Panc1 (cell line): ENCODE measurements around the gene EIF5AL1. TPM values are rescaled to one million over a fixed set of nuclear protein-coding genes. Genes with fewer than 3 reads are reported as not detected.

Experiments
- ATAC-seq: fragments of 200-7000 bp; cut with Tn5 transposase; 2 replicates; pipeline ENCODE4 v1.9.1; 2020; ENCODE audit warnings: mild to moderate bottlenecking, moderate library complexity
- BruUV-seq: library from RNA; stranded (reverse); fragments of 400-500 nt; replicated peaks from 2 replicates; lab custom pipeline; 2021; lab: Mats Ljungman, UMichigan
- CTCF ChIA-PET: fragments of 300-600 bp; sonication (Branson Sonifier 250); formaldehyde crosslinking; loops from one replicate; lab custom pipeline; 2022; ENCODE audit warnings: antibody characterized with exemption; lab: Charles Lee
- POLR2A ChIA-PET: fragments of 300-600 bp; sonication (Branson Sonifier 250); formaldehyde crosslinking; loops from one replicate; lab custom pipeline; 2022; ENCODE audit warnings: antibody characterized with exemption; lab: Charles Lee
- DNase-seq: peaks from one replicate; pipeline ENCODE4 v3.0.0-alpha.2; 2010; ENCODE audit warnings: low read depth, low spot score
- H3K27ac ChIP-seq: 2 replicates; pipeline ENCODE4 v1.5.1; 2011; ENCODE audit warnings: mild to moderate bottlenecking, low read length, inconsistent platforms
- H3K27me3 ChIP-seq: fragments of 200-500 bp; sonication (Bioruptor generic); 2 replicates; pipeline ENCODE4 v1.6.0; 2014; ENCODE audit warnings: low read length, inconsistent platforms; ENCODE audit not compliant: control insufficient read depth, insufficient read depth
- H3K36me3 ChIP-seq: fragments of 200-500 bp; sonication (Bioruptor generic); 2 replicates; pipeline ENCODE4 v1.5.1; 2014; ENCODE audit warnings: inconsistent platforms, mild to moderate bottlenecking, low read length, moderate library complexity; ENCODE audit not compliant: control insufficient read depth, insufficient read depth
- H3K4me1 ChIP-seq: 2 replicates; pipeline ENCODE4 v1.5.1; 2011; ENCODE audit warnings: inconsistent platforms, mild to moderate bottlenecking, low read length, moderate library complexity; ENCODE audit not compliant: control insufficient read depth, insufficient read depth
- H3K4me3 ChIP-seq, 2 experiments: 2 replicates each; pipeline ENCODE4 v1.5.1; 2011 to 2012; ENCODE audit warnings: low read depth in 2 of 2, low read length in 2 of 2, mild to moderate bottlenecking in 2 of 2, inconsistent platforms in 1 of 2, moderate library complexity in 1 of 2
- H3K9me3 ChIP-seq: fragments of 200-500 bp; sonication (Bioruptor generic); 2 replicates; pipeline ENCODE4 v1.5.1; 2014; ENCODE audit warnings: low read depth, mild to moderate bottlenecking, inconsistent platforms, low read length, moderate library complexity; ENCODE audit not compliant: control insufficient read depth, insufficient read depth
- POLR2AphosphoS5 ChIP-seq: IDR thresholded peaks from 2 replicates; pipeline ENCODE4 v1.6.1; 2012; ENCODE audit warnings: mild to moderate bottlenecking, low read depth, low read length, moderate library complexity
- SIN3A ChIP-seq: IDR thresholded peaks from 2 replicates; pipeline ENCODE4 v1.6.1; 2012; ENCODE audit warnings: low read depth, mild to moderate bottlenecking, low read length, moderate library complexity, borderline replicate concordance; ENCODE audit not compliant: insufficient read depth
- TCF7L2 ChIP-seq: IDR thresholded peaks from 2 replicates; pipeline ENCODE4 v1.6.1; 2011; ENCODE audit warnings: mild to moderate bottlenecking, low read depth, low read length, inconsistent platforms
- in situ Hi-C: cut with HindIII; loops from 2 replicates; pipeline ENCODE4 v1.10.0; 2016; ENCODE audit warnings: low sequenced_read_pairs, low pct_unique_long_range_greater_than_20kb
- intact Hi-C: fragments of 100-400 bp; cut with micrococcal nuclease; formaldehyde crosslinking; loops from one replicate; pipeline ENCODE4 v1.10.0; 2022; ENCODE audit not compliant: unreplicated experiment
- total RNA-seq: library from RNA; stranded (reverse); gene quantifications from one replicate; pipeline ENCODE4 v1.2.1, GENCODE V29; 2021; ENCODE audit not compliant: unreplicated experiment
- TF ChIP-seq, protein P1 (sequence below): fragments of 450-650 bp; IDR thresholded peaks from 2 replicates; pipeline ENCODE4 v1.5.1; 2017; ENCODE audit warnings: mild to moderate bottlenecking
- TF ChIP-seq, protein P2 (sequence below), 2 experiments: IDR thresholded peaks; 2 replicates each; pipeline ENCODE4 v1.6.1; 2011 to 2012; ENCODE audit warnings: low read depth in 2 of 2, control low read depth in 1 of 2, low read length in 1 of 2, mild to moderate bottlenecking in 1 of 2, moderate library complexity in 1 of 2; ENCODE audit not compliant: insufficient read depth in 1 of 2

EIF5AL1 gene
- total RNA-seq, 1 experiment from 2014 or later, result 1.6 TPM

GRCh38 chr10:79494871-79495705 lies 17.2 kb upstream of the EIF5AL1 start:
- H3K36me3 ChIP-seq, result no peaks in the 10 kb centered on the region
- H3K4me1 ChIP-seq, result no peaks in the 10 kb centered on the region
- no peak for DNase-seq
- ChIA-PET CTCF (no interaction called here), POLR2A (interaction anchor here (0.6 to 0.7 kb wide), 2 partner anchors 12 to 27 kb away, joined by 3 to 6 read pairs; no protein-coding TSS in a partner anchor)
- no peak overlapping the region for H3K27ac ChIP-seq
- no peak for ATAC-seq
- in situ Hi-C loops, result no loop called here
- peaks cover 13% of the 10 kb centered on the region for H3K27me3 ChIP-seq
- no TSS peak for BruUV-seq
- H3K4me3 ChIP-seq, result no peak overlapping the region
- intact Hi-C loops, result no loop called here
- H3K9me3 ChIP-seq, result no peaks in the 10 kb centered on the region
- TF ChIP-seq SIN3A (no peak), POLR2AphosphoS5 (no peak), TCF7L2 (no peak)
- TF ChIP-seq, protein P1, sequence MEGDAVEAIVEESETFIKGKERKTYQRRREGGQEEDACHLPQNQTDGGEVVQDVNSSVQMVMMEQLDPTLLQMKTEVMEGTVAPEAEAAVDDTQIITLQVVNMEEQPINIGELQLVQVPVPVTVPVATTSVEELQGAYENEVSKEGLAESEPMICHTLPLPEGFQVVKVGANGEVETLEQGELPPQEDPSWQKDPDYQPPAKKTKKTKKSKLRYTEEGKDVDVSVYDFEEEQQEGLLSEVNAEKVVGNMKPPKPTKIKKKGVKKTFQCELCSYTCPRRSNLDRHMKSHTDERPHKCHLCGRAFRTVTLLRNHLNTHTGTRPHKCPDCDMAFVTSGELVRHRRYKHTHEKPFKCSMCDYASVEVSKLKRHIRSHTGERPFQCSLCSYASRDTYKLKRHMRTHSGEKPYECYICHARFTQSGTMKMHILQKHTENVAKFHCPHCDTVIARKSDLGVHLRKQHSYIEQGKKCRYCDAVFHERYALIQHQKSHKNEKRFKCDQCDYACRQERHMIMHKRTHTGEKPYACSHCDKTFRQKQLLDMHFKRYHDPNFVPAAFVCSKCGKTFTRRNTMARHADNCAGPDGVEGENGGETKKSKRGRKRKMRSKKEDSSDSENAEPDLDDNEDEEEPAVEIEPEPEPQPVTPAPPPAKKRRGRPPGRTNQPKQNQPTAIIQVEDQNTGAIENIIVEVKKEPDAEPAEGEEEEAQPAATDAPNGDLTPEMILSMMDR, result no peak
- TF ChIP-seq, protein P2, sequence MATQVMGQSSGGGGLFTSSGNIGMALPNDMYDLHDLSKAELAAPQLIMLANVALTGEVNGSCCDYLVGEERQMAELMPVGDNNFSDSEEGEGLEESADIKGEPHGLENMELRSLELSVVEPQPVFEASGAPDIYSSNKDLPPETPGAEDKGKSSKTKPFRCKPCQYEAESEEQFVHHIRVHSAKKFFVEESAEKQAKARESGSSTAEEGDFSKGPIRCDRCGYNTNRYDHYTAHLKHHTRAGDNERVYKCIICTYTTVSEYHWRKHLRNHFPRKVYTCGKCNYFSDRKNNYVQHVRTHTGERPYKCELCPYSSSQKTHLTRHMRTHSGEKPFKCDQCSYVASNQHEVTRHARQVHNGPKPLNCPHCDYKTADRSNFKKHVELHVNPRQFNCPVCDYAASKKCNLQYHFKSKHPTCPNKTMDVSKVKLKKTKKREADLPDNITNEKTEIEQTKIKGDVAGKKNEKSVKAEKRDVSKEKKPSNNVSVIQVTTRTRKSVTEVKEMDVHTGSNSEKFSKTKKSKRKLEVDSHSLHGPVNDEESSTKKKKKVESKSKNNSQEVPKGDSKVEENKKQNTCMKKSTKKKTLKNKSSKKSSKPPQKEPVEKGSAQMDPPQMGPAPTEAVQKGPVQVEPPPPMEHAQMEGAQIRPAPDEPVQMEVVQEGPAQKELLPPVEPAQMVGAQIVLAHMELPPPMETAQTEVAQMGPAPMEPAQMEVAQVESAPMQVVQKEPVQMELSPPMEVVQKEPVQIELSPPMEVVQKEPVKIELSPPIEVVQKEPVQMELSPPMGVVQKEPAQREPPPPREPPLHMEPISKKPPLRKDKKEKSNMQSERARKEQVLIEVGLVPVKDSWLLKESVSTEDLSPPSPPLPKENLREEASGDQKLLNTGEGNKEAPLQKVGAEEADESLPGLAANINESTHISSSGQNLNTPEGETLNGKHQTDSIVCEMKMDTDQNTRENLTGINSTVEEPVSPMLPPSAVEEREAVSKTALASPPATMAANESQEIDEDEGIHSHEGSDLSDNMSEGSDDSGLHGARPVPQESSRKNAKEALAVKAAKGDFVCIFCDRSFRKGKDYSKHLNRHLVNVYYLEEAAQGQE (IDR thresholded peaks at IDR 0.05; ENCODE audit: insufficient read depth in 1 of 2, low read depth in 2 of 2, low read length in 1 of 2), result no peak

- no peak for TF ChIP-seq SIN3A
- TF ChIP-seq, protein P1, result no peak
- TF ChIP-seq, protein P2 (IDR thresholded peaks at IDR 0.05; ENCODE audit: insufficient read depth in 1 of 2, low read depth in 2 of 2, low read length in 1 of 2), result no peak
- no peaks in the 10 kb centered on the region for H3K36me3 ChIP-seq
- POLR2A ChIA-PET, result interaction anchor here (0.6 to 0.7 kb wide), 2 partner anchors 11 to 28 kb away, joined by 3 to 6 read pairs; no protein-coding TSS in a partner anchor
- no peak overlapping the region for H3K4me3 ChIP-seq
- no peaks in the 10 kb centered on the region for H3K9me3 ChIP-seq
- CTCF ChIA-PET, result interaction anchor here (1.0 kb wide), 1 partner anchor 28 kb away, joined by 3 read pairs; no protein-coding TSS in a partner anchor
- ATAC-seq, result no peak
- no TSS peak for BruUV-seq
- no peaks in the 10 kb centered on the region for H3K4me1 ChIP-seq
- DNase-seq, result no peak
- in situ Hi-C loops, result no loop called here
- intact Hi-C loops, result no loop called here
- H3K27ac ChIP-seq, result no peak overlapping the region
- peaks cover 16% of the 10 kb centered on the region for H3K27me3 ChIP-seq
These were observed 16.5 kb upstream of the EIF5AL1 start for GRCh38 chr10:79495791-79496190.
